DOHH2 (cell line): Measurements from ENCODE around the gene CAPN2.

Experiments
- H3F3A ChIP-seq: fragments of 200-600 bp; sonication (generic), shearing (Covaris generic); 2 replicates; pipeline ENCODE4 v1.6.0; 2016; ENCODE audit warnings: antibody characterized with exemption, mild to moderate bottlenecking; ENCODE audit not compliant: control insufficient read depth, insufficient read depth
- H3K27ac ChIP-seq: fragments of 200-600 bp; sonication (generic); 2 replicates; pipeline ENCODE4 v1.5.1; 2014; ENCODE audit warnings: low read depth, mild to moderate bottlenecking, low read length, moderate library complexity
- H3K27me3 ChIP-seq: fragments of 200-600 bp; sonication (generic); 2 replicates; pipeline ENCODE4 v1.6.1; 2014; ENCODE audit warnings: mild to moderate bottlenecking, low read length, mixed read lengths; ENCODE audit not compliant: control insufficient read depth
- H3K36me3 ChIP-seq: fragments of 200-600 bp; sonication (generic); 2 replicates; pipeline ENCODE4 v1.6.1; 2014; ENCODE audit warnings: mild to moderate bottlenecking, low read length, moderate library complexity, mixed read lengths; ENCODE audit not compliant: control insufficient read depth
- H3K4me1 ChIP-seq: fragments of 200-600 bp; sonication (generic); 2 replicates; pipeline ENCODE4 v1.6.1; 2014; ENCODE audit warnings: mild to moderate bottlenecking, low read length, mixed read lengths; ENCODE audit not compliant: control insufficient read depth
- H3K4me2 ChIP-seq: fragments of 200-600 bp; sonication (generic); 2 replicates; pipeline ENCODE4 v1.6.0; 2014; ENCODE audit warnings: mild to moderate bottlenecking, low read length, moderate library complexity
- H3K4me3 ChIP-seq: fragments of 200-600 bp; sonication (generic); 2 replicates; pipeline ENCODE4 v1.5.1; 2014; ENCODE audit warnings: mild to moderate bottlenecking, low read length, mixed read lengths
- H3K79me2 ChIP-seq: fragments of 200-600 bp; sonication (generic); 2 replicates; pipeline ENCODE4 v1.6.1; 2014; ENCODE audit warnings: mild to moderate bottlenecking, low read length, mixed read lengths; ENCODE audit not compliant: control insufficient read depth
- H3K9me2 ChIP-seq: fragments of 200-600 bp; sonication (generic); replicated peaks from 2 replicates; pipeline ENCODE4 v1.6.1; 2014; ENCODE audit warnings: mild to moderate bottlenecking, low read length, mixed read lengths; ENCODE audit not compliant: control insufficient read depth
- H3K9me3 ChIP-seq: fragments of 200-600 bp; sonication (generic); 2 replicates; pipeline ENCODE4 v1.6.1; 2014; ENCODE audit warnings: antibody characterized with exemption, low read length, mixed read lengths; ENCODE audit not compliant: control insufficient read depth, insufficient read depth
- H4K20me1 ChIP-seq: fragments of 200-600 bp; sonication (generic); 2 replicates; pipeline ENCODE4 v1.6.0; 2014; ENCODE audit warnings: low read depth, mild to moderate bottlenecking, antibody characterized with exemption, low read length, moderate library complexity; ENCODE audit not compliant: control insufficient read depth, insufficient read depth
- CTCF ChIP-seq: fragments of 200-600 bp; sonication (generic); IDR thresholded peaks from one replicate; pipeline ENCODE4 v1.5.1; 2014; ENCODE audit warnings: antibody characterized with exemption, mild to moderate bottlenecking, low read depth, low read length; ENCODE audit not compliant: poor library complexity, severe bottlenecking
- EZH2phosphoT487 ChIP-seq: fragments of 200-600 bp; sonication (generic); IDR thresholded peaks from 2 replicates; pipeline ENCODE4 v1.6.1; 2017; ENCODE audit warnings: borderline replicate concordance, mild to moderate bottlenecking, antibody characterized with exemption, low read length, moderate library complexity, mixed read lengths

The CAPN2 gene

GRCh38 chr1:223754681-223755431 is 42.5 kb downstream of the CAPN2 start:
- Histone ChIP-seq H3K36me3 (no peaks in the 10 kb centered on the region), H3K9me3 (no peaks in the 10 kb centered on the region), H4K20me1 (no peaks in the 10 kb centered on the region), H3K4me2 (no peak overlapping the region), H3K4me3 (no peak overlapping the region), H3K4me1 (no peaks in the 10 kb centered on the region), H3K27ac (no peak overlapping the region), H3K27me3 (no peaks in the 10 kb centered on the region), H3F3A (no peaks in the 10 kb centered on the region), H3K79me2 (no peaks in the 10 kb centered on the region), H3K9me2 (no peaks in the 10 kb centered on the region)
- no peak for TF ChIP-seq CTCF

GRCh38 chr1:223755432-223755792 is 43.1 kb downstream of the CAPN2 start:
- H3K4me3 ChIP-seq: no peak overlapping the region
- H3K79me2 ChIP-seq: no peaks in the 10 kb centered on the region
- no peaks in the 10 kb centered on the region for H3K9me3 ChIP-seq
- no peaks in the 10 kb centered on the region for H4K20me1 ChIP-seq
- no peak overlapping the region for H3K4me2 ChIP-seq
- TF ChIP-seq EZH2phosphoT487 (no peak), CTCF (no peak)
- H3F3A ChIP-seq: no peaks in the 10 kb centered on the region
- H3K36me3 ChIP-seq: no peaks in the 10 kb centered on the region
- H3K27me3 ChIP-seq: no peaks in the 10 kb centered on the region
- H3K9me2 ChIP-seq: no peaks in the 10 kb centered on the region
- H3K4me1 ChIP-seq: no peaks in the 10 kb centered on the region
- no peak overlapping the region for H3K27ac ChIP-seq

GRCh38 chr1:223755992-223756775 is 43.8 kb downstream of the CAPN2 start:
- Histone ChIP-seq H3K36me3 (no peaks in the 10 kb centered on the region), H3K79me2 (no peaks in the 10 kb centered on the region), H3K4me3 (no peak overlapping the region), H3K27me3 (no peaks in the 10 kb centered on the region), H3K4me1 (no peaks in the 10 kb centered on the region), H4K20me1 (no peaks in the 10 kb centered on the region), H3K9me2 (no peaks in the 10 kb centered on the region), H3F3A (no peaks in the 10 kb centered on the region), H3K4me2 (no peak overlapping the region), H3K9me3 (no peaks in the 10 kb centered on the region), H3K27ac (no peak overlapping the region)
- TF ChIP-seq EZH2phosphoT487 (no peak), CTCF (no peak)
